Measurements from ENCODE around the gene CYBRD1.

GRCh38 chr2:171505374-171505773 lies 16.9 kb upstream of the CYBRD1 start:
- TF ChIP-seq POLR2A (IDR thresholded peaks at IDR 0.05) (no peak), CTCF (IDR thresholded peaks at IDR 0.05) (no peak)
